ENCODE data around the gene MDM4. TPM values are rescaled to one million over a fixed set of nuclear protein-coding genes. Genes with fewer than 3 reads are reported as not detected.

The MDM4 gene
- total RNA-seq, 1 donor: 38.5 TPM

DNA sequence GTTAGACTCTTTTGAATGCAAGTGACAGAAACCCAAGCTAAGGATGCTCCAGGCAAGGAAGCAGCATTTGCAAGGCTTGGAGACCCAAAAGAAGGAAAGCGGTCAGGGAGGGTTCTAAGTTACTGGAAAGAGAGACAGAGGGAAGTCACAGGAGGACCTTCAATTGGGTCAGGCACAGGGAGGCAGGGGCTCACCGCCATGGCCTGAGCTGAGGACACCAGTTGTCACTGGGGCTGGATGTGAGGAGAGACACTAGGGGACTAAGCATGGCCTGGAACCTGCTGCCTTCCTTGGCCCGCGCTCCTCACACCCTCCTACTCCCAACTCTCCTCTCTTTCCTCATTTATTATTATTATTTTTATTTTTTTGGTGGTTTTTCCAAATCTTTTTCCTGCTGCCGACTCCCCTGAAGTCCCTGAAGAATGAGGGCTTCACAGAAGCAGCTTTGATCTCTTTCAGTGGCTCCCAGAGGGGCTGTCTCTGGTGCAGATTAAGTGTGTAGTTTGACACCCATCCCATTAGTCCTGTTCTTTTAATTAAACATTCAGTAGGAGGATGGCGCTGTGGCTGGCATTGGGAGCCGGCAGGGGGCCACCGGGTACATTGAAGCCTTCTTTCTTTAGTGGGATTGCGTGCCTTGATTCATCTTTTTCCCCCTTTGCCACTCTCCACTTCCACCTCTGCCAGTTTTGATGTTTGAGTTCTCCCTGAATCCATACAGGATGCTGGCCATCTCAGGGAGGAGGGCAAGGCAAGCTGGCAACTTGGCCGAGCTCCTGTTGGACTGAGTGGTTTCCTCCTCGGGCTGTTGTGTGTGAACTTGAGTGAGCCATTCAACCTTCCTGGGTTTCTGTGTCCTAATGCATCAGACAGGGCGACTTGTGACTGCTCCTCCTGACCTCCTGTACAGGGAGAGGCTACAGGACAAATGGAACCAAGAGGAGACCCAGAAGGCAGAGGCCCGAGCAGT is 59.3 kb downstream of the MDM4 start:
- no peak for DNase-seq (ENCODE audit: low read depth in 2 of 3, low spot score in 2 of 3)

DNA sequence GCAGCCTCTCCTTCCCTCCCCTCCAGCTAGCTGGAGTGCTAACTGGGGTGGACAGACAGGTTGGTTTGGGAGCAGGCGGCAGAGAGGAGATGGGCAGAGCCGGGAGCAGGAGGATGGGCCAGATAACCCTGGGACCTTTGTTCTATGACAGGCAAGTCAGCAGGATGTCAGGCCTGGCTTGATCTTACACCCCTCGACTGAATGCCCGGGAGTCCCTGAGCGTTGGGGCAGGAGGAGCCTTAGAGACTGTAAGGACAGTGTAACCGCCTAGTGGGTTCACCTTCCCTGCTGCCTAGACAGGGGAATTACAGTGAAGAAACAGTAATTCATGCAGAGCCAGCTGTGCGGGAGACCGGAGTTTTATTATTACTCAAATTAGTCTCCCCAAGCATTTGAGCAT is 60.2 kb downstream of the MDM4 start:
- no peak for DNase-seq (ENCODE audit: low read depth in 2 of 3, low spot score in 2 of 3)

DNA sequence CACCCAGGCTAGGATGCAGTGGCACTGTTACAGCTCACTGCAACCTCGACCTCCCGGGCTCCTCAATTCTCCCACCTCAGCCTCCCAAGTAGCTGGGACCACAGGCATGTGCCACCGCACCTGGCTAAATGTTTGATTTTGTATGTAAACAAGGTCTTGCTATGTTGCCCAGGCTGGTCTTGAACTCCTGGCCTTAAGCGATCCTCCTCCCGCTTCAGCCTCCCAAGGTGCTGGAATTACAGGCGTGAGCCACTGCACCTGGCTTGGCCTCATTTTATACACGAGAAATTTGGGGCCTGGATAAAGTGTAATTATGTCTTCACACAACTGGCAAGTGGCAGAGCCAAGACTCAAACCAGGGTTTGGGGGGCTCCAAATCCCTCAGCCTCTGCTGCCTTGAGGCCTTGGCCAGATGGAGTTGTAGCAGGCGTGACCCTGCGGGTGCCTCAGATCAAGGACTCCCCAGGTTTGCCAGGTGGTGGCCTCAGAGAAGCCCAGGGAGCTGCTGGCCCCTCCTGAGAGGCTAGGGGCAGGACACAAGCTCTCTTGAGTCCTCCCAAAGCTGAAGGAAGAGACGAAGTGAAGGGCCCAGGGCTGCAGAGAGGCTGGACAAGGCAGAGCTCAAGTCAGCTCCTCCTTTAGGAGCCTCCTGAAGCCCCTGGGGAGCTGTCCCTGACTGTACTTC is 61.7 kb downstream of the MDM4 start:
- no peak for DNase-seq (ENCODE audit: low read depth in 2 of 3, low spot score in 2 of 3)

DNA sequence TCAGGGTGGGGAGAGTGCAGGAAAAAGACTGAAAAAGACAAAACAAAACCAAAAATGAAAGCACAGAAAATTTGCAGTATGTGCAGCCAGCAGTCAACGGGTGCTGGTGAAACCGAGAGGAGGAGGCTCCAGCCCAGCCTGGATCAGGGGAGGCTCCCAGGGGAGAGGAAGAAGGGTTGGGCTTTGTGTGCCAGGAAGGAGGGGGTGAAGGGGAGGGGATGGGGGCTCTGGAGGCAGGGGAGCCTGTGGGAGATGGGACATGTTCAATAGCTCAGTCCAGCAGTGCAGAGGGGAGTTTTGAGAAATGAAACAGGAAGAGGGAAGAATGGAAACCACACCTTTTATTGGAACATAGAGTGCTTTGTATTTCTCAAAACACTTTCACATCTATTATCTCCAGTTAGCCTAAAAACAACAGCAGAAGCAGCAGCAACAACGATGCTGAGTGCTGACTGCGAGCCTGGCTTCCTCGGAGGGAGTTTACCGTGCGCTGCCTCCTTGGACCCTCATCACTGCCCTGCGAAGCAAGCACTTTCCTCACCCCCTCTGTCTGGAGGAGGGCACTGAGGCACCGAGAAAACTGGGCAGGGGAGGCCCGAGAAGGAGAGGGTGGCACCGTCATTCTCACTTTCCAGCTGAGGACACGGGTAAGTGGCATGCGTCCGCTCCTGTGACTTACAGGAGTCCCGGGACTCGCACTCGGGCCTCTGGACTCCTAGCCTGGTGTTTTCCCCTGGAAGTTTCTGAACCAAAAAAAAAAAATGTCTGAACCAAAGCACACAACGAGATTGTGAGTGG is 62.9 kb downstream of the MDM4 start:
- no peak for DNase-seq (ENCODE audit: low read depth in 2 of 3, low spot score in 2 of 3)

DNA sequence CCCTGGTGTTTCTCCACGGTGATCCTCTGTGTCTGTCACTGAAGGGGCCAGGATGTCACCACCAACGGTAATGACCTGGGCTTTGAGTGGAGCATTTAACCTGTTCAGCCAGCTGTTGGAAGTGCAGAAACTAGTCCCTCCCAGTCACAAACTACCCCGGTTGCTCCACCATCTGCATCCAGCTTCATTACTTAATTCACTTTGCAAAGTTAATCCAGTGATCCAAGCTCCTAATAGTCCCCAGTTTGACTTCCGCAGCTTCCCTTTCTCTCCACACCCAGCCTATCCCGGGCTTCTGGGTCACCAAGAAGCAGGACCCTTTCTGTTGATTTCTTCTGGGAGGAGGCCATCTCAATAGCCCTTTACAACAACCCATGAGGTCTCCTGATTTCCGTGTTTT is 63.5 kb downstream of the MDM4 start:
- DNase-seq (ENCODE audit: low read depth in 2 of 3, low spot score in 2 of 3): no peak

DNA sequence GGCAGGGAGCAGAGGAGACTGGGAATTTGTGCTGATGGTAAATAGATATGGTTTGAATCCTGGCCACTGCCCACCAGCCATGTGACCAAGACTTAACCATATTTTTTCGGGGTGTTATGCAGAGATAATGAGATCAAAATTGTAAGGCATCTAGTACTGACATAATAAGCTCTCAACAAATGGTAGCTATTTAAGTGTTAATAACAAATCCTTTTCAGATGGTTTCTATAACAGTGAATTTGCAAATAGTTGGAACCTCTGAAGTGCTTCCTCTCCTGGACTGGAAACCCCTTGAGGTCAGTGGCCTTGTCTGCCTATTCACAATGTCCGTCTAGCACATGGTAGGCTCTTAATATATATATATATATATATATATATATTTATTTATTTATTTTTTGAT is 64.7 kb downstream of the MDM4 start:
- DNase-seq (ENCODE audit: low read depth in 2 of 3, low spot score in 2 of 3): no peak

DNA sequence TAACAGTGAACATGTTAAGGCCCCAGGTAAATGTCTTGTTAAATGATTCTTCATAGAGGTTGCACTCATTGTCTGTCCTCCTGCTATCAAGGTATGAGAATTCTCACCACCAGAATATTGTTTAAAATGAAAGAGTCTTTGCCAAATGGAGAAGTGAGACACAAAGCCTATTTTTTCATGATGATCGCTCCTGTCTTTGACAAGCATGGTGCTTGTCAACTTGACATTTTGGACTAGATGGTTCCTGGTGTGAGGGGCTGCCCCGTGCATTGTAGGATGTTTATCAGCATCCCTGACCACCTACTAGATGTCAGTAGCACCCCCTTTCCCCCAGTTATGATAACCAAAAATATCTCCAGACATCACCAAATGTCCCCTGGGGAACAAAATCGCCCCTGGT is 65.6 kb downstream of the MDM4 start:
- DNase-seq (ENCODE audit: low read depth in 2 of 3, low spot score in 2 of 3): no peak

DNA sequence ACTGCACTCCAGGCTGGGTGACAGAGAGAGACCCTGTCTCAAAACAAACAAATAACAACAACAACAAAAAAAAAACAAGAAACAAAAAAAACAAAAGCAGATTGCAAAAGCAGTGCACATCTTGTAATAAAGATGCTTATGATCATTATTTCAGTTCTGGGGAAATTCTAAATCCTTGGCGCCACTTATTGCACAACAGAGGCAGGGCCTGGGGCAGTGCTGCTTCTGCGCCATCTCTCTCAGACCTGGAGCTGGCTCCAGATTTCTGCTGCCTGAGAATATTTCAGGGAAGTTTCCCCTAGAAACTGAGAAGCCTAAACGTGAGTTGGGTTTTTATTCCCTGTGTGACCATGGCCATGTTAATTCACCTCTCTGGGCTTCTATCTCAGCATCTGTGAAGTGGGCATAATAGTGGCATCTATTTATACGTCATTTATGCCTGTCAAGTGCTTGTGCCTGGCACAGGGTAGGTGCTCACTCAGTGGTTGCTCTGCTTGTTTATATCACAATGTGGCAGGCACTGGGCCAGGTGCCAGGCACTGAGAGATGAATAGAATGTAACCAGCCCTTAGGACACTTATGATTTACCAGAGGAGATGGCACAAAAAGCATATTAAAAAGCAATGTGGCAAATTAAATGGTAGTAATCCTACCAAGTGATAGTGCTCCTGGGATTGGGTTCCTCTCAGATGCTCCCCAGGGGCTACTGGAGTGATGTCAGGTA is 67.9 kb downstream of the MDM4 start:
- DNase-seq (ENCODE audit: low read depth in 2 of 3, low spot score in 2 of 3): no peak

DNA sequence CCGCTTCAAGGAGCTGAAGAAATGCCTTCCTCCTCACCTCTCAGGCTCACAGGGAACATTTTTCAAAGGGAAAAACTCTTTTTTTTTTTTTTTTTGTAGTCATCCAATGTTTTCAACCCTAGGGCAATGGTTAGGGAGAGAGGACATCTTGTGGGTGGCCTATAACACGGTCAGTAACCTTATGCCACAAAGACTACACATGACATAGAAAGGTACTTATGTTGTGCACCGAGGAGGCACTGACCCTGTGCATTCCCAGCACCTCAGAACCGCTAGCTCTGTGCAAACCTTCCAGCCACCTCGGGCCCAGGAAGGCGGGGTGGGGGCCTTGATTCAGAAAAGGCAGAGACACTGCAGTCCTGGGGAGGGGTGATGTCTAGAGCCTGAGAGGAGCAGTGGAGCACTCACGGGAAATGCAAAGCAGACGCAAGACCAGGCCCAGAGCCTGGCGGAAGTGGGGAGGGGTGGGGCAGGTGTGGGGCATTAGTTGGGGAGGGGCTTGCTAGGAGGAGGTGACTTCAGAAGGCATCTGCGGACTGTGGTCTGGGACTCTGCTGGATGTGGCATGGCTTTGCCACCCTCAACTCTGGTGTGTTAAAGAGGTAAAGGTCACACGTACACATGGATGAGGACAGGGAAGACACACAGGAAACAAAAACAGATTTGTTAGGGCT is 68.6 kb downstream of the MDM4 start:
- DNase-seq (ENCODE audit: low read depth in 2 of 3, low spot score in 2 of 3): no peak

DNA sequence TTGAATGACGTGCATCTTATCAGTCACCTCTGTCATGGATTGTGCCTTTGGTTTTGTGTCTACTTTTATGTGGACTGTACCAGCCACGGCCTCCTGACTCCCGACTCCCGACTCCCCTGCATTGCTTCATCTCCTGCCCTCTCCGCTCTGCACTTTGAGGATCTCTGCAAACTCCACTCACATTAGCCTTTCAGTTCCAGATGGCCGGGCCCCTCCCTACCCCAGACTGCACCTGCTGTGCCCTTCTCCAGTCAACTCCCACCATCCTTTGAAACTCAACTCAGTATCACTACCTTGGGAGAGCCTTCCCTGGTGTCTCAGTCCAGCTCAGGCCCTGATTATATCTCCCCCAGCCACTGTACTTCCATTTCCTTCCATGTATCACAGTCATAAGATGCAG is 71.4 kb downstream of the MDM4 start:
- DNase-seq (ENCODE audit: low read depth in 2 of 3, low spot score in 2 of 3): no peak

DNA sequence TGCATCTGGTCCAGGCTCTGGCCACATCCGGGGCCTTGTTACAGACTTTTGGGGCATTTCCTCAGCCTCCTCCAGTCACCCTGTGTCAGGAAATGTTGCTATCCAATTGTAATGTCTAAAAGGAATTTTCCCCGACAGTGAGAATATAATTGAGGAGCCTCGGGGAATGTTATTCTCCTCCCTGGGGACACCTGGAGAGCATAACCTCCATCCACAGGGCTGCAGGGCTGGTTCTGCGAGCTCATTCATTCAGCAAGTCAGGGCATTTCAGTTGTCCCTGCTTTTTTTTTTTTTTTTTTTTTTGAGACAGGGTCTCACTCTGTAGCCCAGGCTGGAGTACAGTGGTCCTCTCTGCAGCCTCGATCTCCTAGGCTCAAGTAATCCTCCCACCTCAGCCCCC is 72.6 kb downstream of the MDM4 start:
- no peak for DNase-seq (ENCODE audit: low read depth in 2 of 3, low spot score in 2 of 3)

DNA sequence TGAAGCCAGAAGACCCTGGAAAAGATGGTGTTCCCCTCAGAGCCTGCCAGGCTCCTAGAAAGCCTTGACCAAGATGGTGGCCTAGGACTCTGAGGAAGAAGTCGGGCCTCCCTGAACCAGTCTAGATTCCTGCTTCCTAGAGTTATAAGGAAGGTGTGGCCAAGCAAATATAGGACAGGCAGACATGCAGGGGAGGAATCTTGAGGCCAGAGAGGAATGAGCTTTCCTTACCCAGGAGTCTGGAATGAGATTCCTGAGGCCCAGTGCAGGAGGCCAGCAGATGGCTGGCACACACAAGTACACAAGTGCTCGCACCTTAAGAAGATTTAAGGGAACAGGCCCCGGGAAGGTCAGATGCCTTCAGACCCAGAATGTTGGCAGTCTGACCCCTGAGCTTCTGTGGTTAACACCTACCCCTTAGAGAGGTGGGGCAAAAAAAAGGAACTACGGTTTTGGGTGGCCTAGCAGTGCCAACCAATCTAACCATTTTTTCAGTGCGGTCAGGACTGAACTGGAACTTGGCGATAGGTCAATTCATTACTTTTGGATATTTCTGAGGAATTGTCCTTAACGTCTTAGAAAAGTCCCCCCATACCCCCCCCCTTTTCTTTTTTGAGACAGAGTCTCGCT is 73.3 kb downstream of the MDM4 start:
- DNase-seq (ENCODE audit: low read depth in 2 of 3, low spot score in 2 of 3): no peak

DNA sequence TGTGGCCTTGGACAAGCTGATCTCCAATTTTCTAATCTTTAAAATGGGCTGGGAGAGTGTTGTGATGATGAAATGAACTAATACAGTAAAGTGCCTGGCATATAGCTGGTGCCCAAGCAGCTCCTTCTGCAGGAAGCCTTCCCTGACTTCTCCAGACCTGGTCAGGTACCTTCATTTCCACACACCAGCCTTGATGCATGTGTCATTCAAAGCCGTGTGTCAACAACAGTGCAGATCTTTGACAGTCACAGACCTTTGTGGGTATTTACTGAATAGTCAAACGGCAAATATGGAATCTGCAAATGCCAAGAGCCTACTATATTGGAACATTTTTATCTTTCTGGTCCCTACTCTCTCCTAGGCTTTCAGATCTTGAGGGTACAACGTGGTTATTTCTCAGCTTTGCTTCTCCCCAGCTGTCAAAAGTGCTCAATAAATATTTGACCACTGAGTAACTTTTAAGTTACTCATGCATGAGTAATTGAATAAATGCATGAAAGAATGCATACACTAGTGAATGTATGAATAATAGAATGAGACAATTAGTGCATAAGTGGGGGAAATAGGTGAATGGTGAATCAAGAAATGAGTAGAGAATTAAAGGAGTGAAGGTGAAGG is 75.4 kb downstream of the MDM4 start:
- DNase-seq (ENCODE audit: low read depth in 2 of 3, low spot score in 2 of 3): no peak

DNA sequence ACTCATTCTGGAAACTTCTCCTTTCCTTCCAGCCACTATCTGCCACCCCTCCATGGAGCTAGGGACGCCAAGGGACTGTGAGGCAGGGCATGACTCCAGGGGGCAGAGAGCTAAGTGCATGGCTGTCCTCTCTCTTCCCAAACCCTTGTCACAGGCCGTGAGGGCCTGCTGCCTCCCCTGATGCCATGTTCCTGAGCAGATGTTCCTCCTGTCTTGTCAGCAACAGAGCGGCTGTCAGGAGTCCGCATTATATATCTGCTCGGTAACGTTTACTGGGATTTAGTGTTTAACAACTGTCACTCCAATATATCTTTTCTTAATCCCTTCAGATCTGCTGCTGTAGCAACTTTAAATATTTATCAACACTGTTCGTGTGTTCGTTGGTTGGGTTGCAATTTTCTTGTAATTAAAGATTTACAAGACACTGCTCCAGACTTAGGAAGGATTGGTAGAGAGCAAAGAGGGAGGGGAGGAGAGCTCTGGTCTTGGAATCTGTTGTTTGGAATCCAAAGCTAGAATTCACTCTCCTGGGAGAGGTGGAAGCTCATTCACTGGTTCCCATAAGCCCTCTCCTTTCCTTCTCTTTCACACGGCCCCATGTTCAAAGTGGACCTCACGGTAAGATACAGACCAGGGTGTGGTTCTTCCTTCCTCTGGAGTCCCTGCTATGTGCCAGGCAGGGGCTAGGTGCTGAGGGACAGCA is 76.2 kb downstream of the MDM4 start:
- no peak for DNase-seq (ENCODE audit: low read depth in 2 of 3, low spot score in 2 of 3)

DNA sequence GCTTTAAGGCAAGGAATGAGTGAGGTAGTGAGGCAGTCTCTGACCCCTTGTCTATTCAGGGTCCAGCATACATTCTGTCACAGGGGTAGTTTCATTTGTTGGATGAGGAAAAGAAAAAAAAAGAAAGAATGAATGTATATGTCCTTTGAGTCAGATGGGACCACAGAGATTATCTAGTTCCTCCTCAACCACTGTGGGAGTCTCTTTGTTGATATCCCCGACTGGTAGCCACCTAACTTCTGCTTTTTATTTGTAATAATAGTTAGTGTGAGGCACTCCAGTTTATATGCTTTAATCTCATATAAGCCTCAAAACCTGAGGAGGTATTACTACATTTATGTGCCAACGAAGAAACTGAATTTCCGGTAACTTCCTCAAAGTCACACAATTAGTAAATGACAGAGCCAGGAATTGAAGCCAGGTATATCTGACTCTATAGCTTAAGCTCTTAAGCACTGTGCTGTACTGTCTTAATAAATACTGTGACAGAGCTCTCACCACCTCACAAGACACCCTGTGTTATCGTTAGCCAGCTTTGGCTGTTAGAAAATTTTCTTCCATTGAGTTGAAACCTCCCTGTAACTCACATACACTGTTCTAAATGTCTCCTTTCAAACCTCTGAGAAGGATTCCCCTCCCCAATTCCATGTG is 82.2 kb downstream of the MDM4 start:
- DNase-seq (ENCODE audit: low read depth in 2 of 3, low spot score in 2 of 3): peak in 2 of 3 donors; percentile 36 to 72

DNA sequence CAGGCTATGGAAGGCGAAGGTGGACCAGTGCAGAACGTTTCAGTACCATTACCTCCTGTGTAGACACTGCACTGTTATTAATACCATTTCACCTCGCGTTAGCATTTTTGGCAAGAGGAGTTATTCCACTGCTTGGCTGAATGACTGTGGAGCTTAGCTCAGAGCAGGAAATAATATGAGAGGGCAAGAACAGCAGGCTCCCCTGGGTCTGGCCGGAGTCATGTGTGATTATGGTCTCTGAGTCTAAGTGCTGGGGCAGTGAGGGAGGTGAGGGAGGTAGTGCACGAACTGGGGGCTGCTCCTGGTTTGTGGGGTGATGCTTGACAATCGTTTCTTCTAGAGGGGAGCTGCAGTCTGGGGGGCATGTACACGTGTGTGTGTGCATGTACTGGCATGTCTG is 82.9 kb downstream of the MDM4 start:
- DNase-seq (ENCODE audit: low read depth in 2 of 3, low spot score in 2 of 3): no peak

DNA sequence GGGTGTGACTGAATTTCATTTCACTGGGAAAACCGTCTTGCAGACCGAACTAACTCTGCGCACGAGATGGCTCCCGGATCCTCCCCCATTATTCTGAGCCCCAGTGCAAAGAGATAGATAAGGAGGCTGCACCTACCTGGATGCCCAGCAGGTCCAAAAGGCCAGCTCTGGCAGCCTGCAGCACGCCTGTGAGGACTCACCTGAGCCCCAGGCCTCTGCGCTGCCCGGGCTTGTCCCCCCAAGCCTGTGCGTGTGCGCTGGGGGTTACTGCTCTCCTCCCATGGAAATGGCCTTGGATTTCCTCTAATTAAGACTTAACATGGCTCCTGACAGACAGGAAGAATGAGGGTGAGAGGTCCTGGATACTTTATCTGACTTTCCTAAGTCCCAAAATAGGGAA is 83.4 kb downstream of the MDM4 start:
- no peak for DNase-seq (ENCODE audit: low read depth in 2 of 3, low spot score in 2 of 3)

DNA sequence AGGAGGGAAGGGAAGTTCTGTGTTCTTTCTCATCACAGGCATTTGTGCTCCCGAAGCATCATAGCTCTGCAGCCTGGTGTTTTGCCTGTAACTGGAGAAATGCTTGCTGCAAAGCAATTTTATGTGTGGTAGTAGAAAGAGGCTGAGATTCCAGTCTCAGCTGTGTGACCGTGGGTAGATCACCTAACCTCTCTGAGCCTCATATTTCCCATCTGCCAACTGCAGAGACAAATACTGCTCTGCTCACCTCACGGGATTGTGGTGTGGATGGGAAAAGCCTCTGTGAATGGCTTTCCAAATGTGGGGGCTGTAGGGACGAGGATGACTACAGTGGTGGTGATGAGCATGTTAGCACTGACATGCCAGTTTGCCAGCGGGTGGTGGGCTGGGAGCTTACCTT is 84.0 kb downstream of the MDM4 start:
- no peak for DNase-seq (ENCODE audit: low read depth in 2 of 3, low spot score in 2 of 3)
